DMS153 treated with DMSO at 0.1 percent for 48 hours (cell line): ENCODE results near the gene EFR3B.

Experiments used
- DNase-seq: peaks from one replicate; lab custom pipeline; 2025; ENCODE audit not compliant: unreplicated experiment; lab: John Stamatoyannopoulos, UW

The EFR3B gene

GRCh38 chr2:25068217-25068616, 26.3 kb downstream of the EFR3B start:
- DNase-seq = no peak

DNA sequence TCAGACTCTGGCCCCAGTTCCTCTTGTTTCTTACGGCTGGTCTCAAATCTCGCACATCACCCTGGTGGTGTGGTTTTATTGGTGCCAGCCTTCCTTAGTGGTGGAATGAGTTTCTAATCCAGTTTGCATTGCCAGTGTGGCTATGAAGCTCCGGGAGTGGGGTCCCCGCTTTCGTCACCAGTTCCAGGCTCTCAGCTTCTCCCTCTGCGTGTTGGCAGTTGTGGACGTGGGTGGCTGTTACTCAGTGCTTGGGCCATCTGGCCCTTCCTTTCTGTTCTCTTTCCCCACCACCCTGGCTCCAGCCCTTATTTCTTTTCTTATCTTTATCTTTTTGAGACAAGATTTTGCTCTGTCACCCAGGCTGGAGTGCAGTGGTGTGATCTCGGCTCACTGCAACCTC, 30.1 kb downstream of the EFR3B start:
- DNase-seq = no peak

DNA sequence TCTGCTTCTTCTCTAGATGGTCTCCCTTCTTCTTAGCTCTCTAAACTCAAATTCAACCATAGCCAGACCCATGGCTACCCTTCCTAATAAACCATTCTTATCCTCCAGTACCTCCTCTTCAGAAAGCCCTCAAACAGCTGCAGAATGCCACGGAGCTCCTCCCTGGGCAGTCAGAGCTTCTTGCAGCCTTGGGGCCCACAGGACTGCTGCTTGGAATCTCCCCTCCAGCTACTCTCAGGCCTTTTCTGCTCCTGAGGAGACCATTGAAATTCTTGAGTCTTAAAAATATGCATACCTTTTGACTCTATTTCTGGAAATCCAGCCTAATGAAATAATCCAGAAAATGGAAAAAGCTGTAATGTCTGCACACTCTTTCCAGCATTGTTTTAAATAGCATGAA, 30.7 kb downstream of the EFR3B start:
- DNase-seq = no peak

DNA sequence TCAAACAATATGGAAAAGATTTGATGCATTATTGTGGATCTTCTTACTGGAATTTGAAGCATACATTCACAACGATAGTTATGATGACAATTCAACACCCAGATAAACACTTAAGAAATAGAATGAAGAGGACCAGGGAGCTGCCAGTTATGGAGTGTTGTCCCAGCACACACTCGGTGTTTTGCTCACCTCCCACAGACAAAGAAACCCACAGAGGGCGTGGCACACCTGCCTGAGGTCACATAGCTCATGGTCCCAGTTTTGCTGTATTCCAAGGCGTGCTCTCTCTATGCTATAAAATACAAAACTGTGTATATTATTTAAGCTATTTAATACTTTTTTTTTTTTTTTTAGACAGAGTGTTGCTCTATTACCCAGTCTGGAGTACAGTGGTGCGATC, 31.1 kb downstream of the EFR3B start:
- no peak for DNase-seq

DNA sequence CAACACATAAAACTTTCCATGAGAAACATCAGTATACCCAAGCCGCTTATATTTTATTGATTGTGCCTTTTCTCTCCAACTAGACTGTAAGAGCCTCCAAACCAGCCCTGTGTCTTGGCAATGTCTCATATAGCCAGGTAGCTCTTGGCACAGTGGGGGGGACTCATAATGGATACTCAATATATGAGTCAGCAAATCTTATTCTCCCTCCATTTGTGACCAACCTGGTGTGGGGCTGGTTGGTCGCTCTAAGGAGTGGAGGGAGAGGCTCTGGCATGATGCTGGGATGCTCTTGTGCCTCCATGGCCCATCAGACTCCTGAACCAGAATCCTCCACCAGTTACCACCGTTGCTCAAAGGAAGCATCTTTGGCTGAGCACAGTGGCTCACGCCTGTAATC, 32.0 kb downstream of the EFR3B start:
- DNase-seq = no peak

DNA sequence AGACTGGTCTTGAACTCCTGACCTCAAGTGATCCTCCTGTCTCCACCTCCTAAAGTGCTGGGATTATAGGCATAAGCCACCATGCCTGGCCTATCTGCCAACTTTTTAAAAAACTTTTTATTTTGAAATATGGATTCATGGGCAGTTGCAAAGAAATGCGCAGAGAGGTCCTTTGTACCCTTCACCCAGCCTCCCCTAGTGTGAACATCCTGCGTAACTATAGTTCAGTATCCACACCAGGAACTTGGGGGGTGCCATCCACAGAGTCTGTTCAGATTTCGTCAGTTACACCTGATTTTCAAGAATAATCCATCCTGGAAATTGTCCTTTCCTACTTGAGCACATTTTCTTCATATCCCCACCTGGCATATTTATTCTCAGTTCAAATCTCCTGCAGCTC, 33.0 kb downstream of the EFR3B start:
- no peak for DNase-seq

DNA sequence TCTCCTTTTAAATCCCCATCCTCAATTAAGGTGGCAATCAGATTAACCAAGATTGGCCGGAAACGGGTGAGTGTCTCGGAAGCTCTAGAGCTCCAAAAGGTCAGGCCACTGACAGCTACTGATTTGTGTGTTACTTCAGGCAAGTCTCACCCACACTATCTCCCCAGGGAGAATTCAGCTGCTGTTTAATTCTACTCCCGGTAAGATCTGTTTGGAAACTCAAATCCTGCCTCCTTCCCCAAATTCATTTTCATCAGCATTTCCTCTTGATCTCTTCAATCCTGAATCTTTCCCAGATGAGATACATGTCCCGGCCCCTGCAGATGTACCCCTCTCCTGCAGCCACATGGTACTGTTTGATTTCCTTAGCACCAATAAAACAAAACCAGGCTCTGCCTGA, 34.9 kb downstream of the EFR3B start:
- DNase-seq = no peak

DNA sequence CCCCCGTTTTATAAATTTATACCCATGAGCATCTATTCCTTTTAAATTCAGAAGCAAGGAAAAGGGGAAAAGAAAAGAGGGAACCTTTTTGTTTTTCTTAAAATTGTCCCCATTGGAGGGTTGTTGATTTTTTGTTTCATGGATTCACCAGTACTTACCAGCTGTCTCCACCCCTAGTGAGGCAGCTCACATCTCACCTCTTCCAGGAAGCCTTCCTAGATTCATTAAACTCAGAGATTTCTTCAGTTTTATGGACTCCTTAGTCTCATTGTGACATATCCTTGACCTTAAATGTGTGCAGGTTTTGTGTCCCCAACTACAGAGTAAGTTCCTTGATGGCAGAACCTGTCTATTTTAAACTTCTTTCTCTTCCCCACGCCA, 35.9 kb downstream of the EFR3B start:
- DNase-seq = no peak

- DNase-seq = peak; percentile 48
Observed at GRCh38 chr2:25078170-25079049, 36.5 kb downstream of the EFR3B start.

DNA sequence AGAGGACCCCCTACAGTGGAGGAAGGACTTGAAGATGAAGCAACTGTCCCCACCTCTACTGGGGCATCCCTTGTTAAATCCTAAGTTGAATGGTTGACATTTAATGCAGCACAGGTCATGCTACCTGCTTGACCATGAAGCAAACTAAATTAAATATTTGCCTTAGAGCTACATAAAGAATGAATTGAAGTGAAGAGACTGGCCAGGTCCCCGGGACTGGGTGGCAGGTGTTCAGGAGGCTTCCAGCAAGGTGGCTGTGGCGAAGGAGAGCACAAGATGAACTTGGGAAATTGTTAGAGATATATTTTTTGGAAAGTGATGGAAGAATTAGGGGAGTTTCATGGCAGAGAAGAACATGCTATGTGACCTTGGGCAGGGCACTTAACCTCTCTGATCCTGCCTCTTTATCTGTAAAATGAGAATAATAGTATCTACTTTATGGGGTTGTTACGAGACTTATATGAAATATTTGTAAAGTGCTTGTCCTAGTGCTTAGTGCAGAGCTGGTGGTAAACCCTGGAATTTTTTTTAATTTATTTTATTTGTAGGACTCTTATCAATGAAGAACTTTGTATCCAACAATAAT, 37.3 kb downstream of the EFR3B start:
- peak; percentile 48 for DNase-seq

GRCh38 chr2:25081237-25081790, 39.4 kb downstream of the EFR3B start:
- no peak for DNase-seq

- DNase-seq = no peak
Observed at GRCh38 chr2:25082002-25082622, 40.2 kb downstream of the EFR3B start.

- no peak for DNase-seq
Observed at GRCh38 chr2:25085761-25086560, 44.1 kb downstream of the EFR3B start.

GRCh38 chr2:25088817-25089516, 47.1 kb downstream of the EFR3B start:
- no peak for DNase-seq

GRCh38 chr2:25089605-25090315, 47.9 kb downstream of the EFR3B start:
- no peak for DNase-seq

GRCh38 chr2:25090801-25091200, 48.9 kb downstream of the EFR3B start:
- DNase-seq = no peak

GRCh38 chr2:25091265-25091664, 49.4 kb downstream of the EFR3B start:
- no peak for DNase-seq

- no peak for DNase-seq
Observed at GRCh38 chr2:25098056-25098455, 56.2 kb downstream of the EFR3B start.

GRCh38 chr2:25098670-25099486, 57.0 kb downstream of the EFR3B start:
- DNase-seq = no peak
